Stomach (tissue), 4 donors: ENCODE measurements around the gene AXIN2.

Source experiments
- CTCF ChIP-seq, 7 experiments: fragments of 450-650 bp in 4 of 7; fragments of 200-600 bp in 3 of 7; sonication (generic) in 3 of 7; IDR thresholded peaks; one replicate each; pipeline ENCODE4 v1.5.1; 2016 to 2019; ENCODE audit warnings: antibody characterized with exemption in 7 of 7, control low read depth in 2 of 7, mild to moderate bottlenecking in 1 of 7
- EP300 ChIP-seq: sonication (generic); formaldehyde crosslinking; IDR thresholded peaks from one replicate; pipeline ENCODE4 v1.6.1; 2017; ENCODE audit warnings: antibody characterized with exemption
- POLR2A ChIP-seq, 4 donors: fragments of 450-650 bp; IDR thresholded peaks; one replicate each; pipeline ENCODE4 v1.6.1; 2016; ENCODE audit warnings: antibody characterized with exemption in 4 of 4, control low read depth in 2 of 4, mild to moderate bottlenecking in 1 of 4, moderate library complexity in 1 of 4

- TF ChIP-seq CTCF (IDR thresholded peaks at IDR 0.05) (no peak), EP300 (no peak), POLR2A (IDR thresholded peaks at IDR 0.05) (no peak)
These were observed 47.8 kb upstream of the AXIN2 start for GRCh38 chr17:65609286-65609685.
